Measurements from ENCODE around the gene SLC7A6.

DNA sequence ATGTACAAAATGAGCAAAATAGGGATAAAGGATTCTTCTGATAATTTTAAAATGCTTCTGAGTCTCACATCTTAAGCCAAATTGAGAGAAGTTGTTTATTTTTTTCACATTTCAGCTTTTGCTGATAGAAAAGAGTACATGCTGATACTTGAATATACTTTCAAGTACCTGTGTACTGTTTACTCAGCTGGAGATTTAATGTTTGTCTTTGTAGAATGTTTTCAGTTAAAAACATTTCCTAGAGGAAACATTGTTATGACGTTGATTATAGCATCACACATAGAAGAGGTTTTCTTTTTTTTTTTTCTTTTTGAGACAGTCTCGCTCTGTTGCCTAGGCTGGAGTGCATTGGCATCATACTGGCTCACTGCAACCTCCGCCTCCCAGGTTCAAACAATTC, 48.1 kb upstream of the SLC7A6 start:
- TF ChIP-seq, protein P1, sequence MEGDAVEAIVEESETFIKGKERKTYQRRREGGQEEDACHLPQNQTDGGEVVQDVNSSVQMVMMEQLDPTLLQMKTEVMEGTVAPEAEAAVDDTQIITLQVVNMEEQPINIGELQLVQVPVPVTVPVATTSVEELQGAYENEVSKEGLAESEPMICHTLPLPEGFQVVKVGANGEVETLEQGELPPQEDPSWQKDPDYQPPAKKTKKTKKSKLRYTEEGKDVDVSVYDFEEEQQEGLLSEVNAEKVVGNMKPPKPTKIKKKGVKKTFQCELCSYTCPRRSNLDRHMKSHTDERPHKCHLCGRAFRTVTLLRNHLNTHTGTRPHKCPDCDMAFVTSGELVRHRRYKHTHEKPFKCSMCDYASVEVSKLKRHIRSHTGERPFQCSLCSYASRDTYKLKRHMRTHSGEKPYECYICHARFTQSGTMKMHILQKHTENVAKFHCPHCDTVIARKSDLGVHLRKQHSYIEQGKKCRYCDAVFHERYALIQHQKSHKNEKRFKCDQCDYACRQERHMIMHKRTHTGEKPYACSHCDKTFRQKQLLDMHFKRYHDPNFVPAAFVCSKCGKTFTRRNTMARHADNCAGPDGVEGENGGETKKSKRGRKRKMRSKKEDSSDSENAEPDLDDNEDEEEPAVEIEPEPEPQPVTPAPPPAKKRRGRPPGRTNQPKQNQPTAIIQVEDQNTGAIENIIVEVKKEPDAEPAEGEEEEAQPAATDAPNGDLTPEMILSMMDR (IDR thresholded peaks at IDR 0.05), result no peak
- no peak for TF ChIP-seq POLR2A (IDR thresholded peaks at IDR 0.05)

All from uterus (tissue), 2 donors.